Activated B cell treated with CpG ODN at 0.5 μM for 24 hours (primary cell): ENCODE measurements around the gene MPZL1. TPM values are rescaled to one million over a fixed set of nuclear protein-coding genes. Genes with fewer than 3 reads are reported as not detected.

Experiments
- ATAC-seq: fragments of 200-7000 bp; cut with Tn5 transposase; one replicate; pipeline ENCODE4 v1.10.0; 2021; ENCODE audit warnings: low read depth, mild to moderate bottlenecking, moderate library complexity
- CTCF ChIA-PET: fragments of 350-600 bp; sonication (Branson Sonifier 250); formaldehyde crosslinking; loops from one replicate; lab custom pipeline; 2021; ENCODE audit warnings: antibody characterized with exemption; lab: Charles Lee
- POLR2A ChIA-PET: fragments of 350-600 bp; sonication (Branson Sonifier 250); formaldehyde crosslinking; loops from one replicate; lab custom pipeline; 2021; ENCODE audit warnings: antibody characterized with exemption; lab: Charles Lee
- DNase-seq: peaks from one replicate; pipeline ENCODE4 v3.0.0; 2022
- H3K27ac Mint-ChIP-seq: one replicate; pipeline ENCODE4 v1.8.0; 2020; ENCODE audit warnings: mixed read lengths
- H3K27me3 Mint-ChIP-seq: one replicate; pipeline ENCODE4 v1.8.0; 2021; ENCODE audit warnings: mixed read lengths
- H3K36me3 Mint-ChIP-seq: one replicate; pipeline ENCODE4 v1.8.0; 2021; ENCODE audit warnings: low read depth, mixed read lengths
- H3K4me1 Mint-ChIP-seq: one replicate; pipeline ENCODE4 v1.8.0; 2021; ENCODE audit warnings: mixed read lengths
- H3K4me3 Mint-ChIP-seq: one replicate; pipeline ENCODE4 v1.8.0; 2020; ENCODE audit warnings: mild to moderate bottlenecking, mixed read lengths
- H3K9me3 Mint-ChIP-seq: one replicate; pipeline ENCODE4 v1.8.0; 2020; ENCODE audit warnings: mixed read lengths
- intact Hi-C: fragments of 100-400 bp; cut with micrococcal nuclease; formaldehyde crosslinking; loops from one replicate; pipeline ENCODE4 v1.15.1; 2024
- total RNA-seq: library from RNA; stranded (reverse); gene quantifications from 2 replicates; pipeline ENCODE4 v1.2.3, GENCODE V29; 2022
- TF ChIP-seq, protein P1 (sequence below): fragments of 200-600 bp; IDR thresholded peaks from one replicate; pipeline ENCODE4 v1.8.0; 2022; ENCODE audit warnings: antibody characterized with exemption, mild to moderate bottlenecking

The MPZL1 gene
- total RNA-seq, 1 donor from 2014 or later, result 27.2 TPM

DNA sequence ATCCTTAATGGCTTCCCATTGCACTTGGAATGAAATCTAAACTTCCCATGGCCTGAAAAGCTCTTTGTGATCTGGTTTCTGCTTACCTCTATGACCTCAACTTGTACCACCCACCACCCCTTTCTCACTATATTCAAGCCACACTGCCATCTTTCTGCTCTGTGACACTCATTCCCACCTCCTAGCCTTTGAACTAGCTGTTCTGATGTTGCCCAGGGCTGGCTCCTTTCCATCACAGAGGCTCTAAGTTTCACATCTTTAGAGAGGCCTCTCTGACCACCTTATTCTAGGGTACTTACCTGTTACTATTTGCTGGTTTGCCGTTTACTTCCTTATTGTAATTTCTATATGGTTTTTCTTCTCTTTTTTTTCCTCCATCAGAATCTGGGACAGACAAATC, 4.2 kb downstream of the MPZL1 start:
- CTCF ChIA-PET, result no interaction called here

DNA sequence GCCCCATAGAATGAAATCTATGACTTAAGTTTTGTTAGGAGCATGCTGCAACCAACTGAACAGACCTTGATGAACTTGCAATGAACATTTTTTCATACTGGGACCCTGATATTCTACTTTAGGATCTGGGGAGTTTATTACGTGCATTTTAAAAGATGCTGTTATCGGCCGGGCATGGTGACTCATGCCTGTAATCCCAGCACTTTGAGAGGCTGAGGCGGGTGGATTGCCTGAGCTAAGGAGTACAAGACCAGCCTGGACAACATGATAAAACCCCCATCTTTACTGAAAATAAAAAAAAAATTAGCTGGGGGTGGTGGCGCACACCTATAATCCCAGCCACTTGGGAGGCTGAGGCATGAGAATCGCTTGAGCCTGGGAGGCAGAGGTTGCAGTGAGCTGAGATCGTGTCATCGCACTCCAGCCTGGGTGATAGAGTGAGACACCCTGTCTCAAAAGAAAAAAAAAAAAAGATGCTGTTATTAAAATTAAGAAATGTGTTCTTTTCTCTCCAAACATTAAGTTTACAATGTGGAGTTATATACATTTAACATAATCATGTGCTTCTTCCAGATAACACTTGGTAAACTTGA, 7.1 kb downstream of the MPZL1 start:
- ChIA-PET CTCF (no interaction called here), POLR2A (interaction anchor here (0.5 to 0.6 kb wide), 2 partner anchors 27 to 102 kb away, joined by 3 to 4 read pairs; no protein-coding TSS in a partner anchor)
- intact Hi-C loops, result no loop called here
- no peak for DNase-seq
- Mint-ChIP-seq H3K4me3 (no peak overlapping the region), H3K9me3 (no peaks in the 10 kb centered on the region), H3K4me1 (peaks cover 20% of the 10 kb centered on the region), H3K27me3 (no peaks in the 10 kb centered on the region), H3K27ac (no peak overlapping the region), H3K36me3 (peaks cover 13% of the 10 kb centered on the region)
- TF ChIP-seq, protein P1, sequence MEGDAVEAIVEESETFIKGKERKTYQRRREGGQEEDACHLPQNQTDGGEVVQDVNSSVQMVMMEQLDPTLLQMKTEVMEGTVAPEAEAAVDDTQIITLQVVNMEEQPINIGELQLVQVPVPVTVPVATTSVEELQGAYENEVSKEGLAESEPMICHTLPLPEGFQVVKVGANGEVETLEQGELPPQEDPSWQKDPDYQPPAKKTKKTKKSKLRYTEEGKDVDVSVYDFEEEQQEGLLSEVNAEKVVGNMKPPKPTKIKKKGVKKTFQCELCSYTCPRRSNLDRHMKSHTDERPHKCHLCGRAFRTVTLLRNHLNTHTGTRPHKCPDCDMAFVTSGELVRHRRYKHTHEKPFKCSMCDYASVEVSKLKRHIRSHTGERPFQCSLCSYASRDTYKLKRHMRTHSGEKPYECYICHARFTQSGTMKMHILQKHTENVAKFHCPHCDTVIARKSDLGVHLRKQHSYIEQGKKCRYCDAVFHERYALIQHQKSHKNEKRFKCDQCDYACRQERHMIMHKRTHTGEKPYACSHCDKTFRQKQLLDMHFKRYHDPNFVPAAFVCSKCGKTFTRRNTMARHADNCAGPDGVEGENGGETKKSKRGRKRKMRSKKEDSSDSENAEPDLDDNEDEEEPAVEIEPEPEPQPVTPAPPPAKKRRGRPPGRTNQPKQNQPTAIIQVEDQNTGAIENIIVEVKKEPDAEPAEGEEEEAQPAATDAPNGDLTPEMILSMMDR, result no peak
- no peak for ATAC-seq

More for the DNA sequence above, 4.2 kb downstream of the MPZL1 start:
- intact Hi-C loops, result no loop called here
- peaks cover 43% of the 10 kb centered on the region for H3K4me1 Mint-ChIP-seq
- POLR2A ChIA-PET, result no interaction called here
- H3K4me3 Mint-ChIP-seq, result no peak overlapping the region
- TF ChIP-seq, protein P1, result no peak
- DNase-seq (no peak), ATAC-seq (no peak)
- no peaks in the 10 kb centered on the region for H3K27me3 Mint-ChIP-seq
- peaks cover 14% of the 10 kb centered on the region for H3K36me3 Mint-ChIP-seq
- H3K27ac Mint-ChIP-seq, result peak overlapping the region; percentile 25
- no peaks in the 10 kb centered on the region for H3K9me3 Mint-ChIP-seq

DNA sequence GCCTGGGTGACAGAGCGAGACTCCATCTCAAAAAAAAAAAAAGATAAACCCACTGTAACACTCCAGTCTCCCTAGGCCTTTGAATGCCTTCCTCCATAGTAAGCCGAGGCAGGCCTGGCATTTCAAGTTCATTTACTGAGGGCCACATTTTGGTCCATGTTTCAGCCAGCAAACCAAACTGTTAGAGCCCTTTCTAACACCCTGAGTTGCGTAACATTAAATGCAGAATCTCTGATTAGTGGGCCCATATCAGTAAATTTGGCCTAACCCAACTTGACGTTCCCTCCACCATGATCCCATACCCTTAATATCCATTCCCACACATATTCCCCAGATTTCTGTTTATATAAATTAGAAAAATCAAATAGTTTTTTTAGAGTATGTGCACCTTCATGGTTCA, 12.4 kb downstream of the MPZL1 start:
- intact Hi-C loops, result no loop called here
- TF ChIP-seq, protein P1, result no peak
- ChIA-PET POLR2A (no interaction called here), CTCF (no interaction called here)
- Mint-ChIP-seq H3K36me3 (peaks cover 11% of the 10 kb centered on the region), H3K4me3 (no peak overlapping the region), H3K9me3 (no peaks in the 10 kb centered on the region), H3K4me1 (peaks cover 3% of the 10 kb centered on the region), H3K27me3 (no peaks in the 10 kb centered on the region), H3K27ac (no peak overlapping the region)
- ATAC-seq (no peak), DNase-seq (no peak)

DNA sequence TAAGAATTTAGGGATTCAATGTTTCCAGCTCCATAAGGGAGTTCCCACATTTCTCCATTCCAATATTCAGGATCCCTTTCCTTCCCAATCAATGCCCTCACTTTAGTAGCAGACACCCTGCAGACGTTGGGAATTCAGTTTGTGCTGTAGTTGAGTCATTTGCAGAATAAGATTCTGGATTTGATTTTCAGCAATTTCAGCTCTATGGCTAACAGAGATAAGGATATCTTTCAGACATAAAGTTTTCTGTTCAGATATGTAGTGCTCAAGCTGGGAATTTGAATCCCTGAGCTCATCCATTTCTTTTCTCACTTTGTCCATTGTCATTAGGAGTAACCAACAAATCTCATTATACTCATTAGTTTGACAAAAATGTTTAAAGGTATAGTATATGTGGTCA, 13.1 kb downstream of the MPZL1 start:
- CTCF ChIA-PET, result no interaction called here
- ATAC-seq (no peak), DNase-seq (no peak)
- Mint-ChIP-seq H3K4me1 (peaks cover 3% of the 10 kb centered on the region), H3K9me3 (no peaks in the 10 kb centered on the region), H3K27ac (no peak overlapping the region), H3K27me3 (no peaks in the 10 kb centered on the region), H3K4me3 (no peak overlapping the region), H3K36me3 (peaks cover 11% of the 10 kb centered on the region)
- TF ChIP-seq, protein P1, result no peak
- POLR2A ChIA-PET, result no interaction called here
- intact Hi-C loops, result no loop called here

DNA sequence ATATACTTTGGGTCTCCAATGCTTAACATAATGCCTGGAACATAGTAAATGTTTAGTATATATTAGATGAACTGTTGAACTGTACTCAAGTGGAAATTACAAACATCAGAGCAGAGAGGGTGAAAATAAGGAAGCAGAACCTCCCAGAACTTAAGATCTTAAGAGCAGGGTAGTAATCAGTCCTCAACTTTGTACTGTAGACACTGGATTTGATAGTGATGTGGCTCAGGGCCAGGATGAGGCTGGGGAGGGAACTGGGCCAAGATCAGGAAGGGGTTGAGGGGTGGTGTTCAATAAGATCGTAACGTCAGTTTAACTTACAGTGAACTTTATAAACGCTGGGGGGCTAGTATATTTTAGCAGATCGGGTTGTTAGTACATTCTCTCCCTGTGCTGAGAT, 15.4 kb downstream of the MPZL1 start:
- ATAC-seq, result no peak
- intact Hi-C loops, result no loop called here
- no peak overlapping the region for H3K4me3 Mint-ChIP-seq

More for the DNA sequence above, 15.4 kb downstream of the MPZL1 start:
- Mint-ChIP-seq H3K4me1 (peaks cover 7% of the 10 kb centered on the region), H3K27me3 (no peaks in the 10 kb centered on the region), H3K9me3 (no peaks in the 10 kb centered on the region), H3K27ac (no peak overlapping the region), H3K36me3 (peaks cover 8% of the 10 kb centered on the region)
- CTCF ChIA-PET, result no interaction called here
- DNase-seq, result no peak
- POLR2A ChIA-PET, result no interaction called here
- TF ChIP-seq, protein P1, result no peak
